ENCODE results near the gene CYP46A1. TPM values are rescaled to one million over a fixed set of nuclear protein-coding genes. Genes with fewer than 3 reads are reported as not detected.
A peak's percentile ranks its signal among the peaks of the same experiment; 100 is the strongest.

Gene CYP46A1
- total and polyA plus RNA-seq, 7 experiments from 2014 or later = 0.02 to 0.34 (median 0.23) TPM; not detected in 1

GRCh38 chr14:99729991-99730875, 46.1 kb downstream of the CYP46A1 start:
- ATAC-seq = peak; percentile 71
- no peaks in the 10 kb centered on the region for H3K27me3 ChIP-seq (ENCODE audit: control insufficient read depth in 2 of 2, insufficient read depth in 2 of 2, low read length in 2 of 2)
- no peaks in the 10 kb centered on the region for H3K4me1 ChIP-seq (ENCODE audit: control insufficient read depth in 2 of 2, insufficient read depth in 2 of 2, low read length in 2 of 2)
- H3K4me1 Mint-ChIP-seq = peaks cover 0 to 6% (median 0%) of the 10 kb centered on the region in 7 donors
- no peaks in the 10 kb centered on the region for H3K36me3 ChIP-seq (ENCODE audit: control insufficient read depth in 2 of 3, insufficient read depth in 3 of 3, low read length in 3 of 3)
- H3K4me3 ChIP-seq (ENCODE audit: low read length) = no peak overlapping the region
- H3K27me3 Mint-ChIP-seq = peaks cover 7 to 45% (median 20%) of the 10 kb centered on the region in 5 donors
- peaks cover 0 to under 1% (median 0%) of the 10 kb centered on the region in 11 donors for H3K9me3 Mint-ChIP-seq
- H3K36me3 Mint-ChIP-seq = peaks cover 0 to 3% (median 0%) of the 10 kb centered on the region in 5 donors
- ChIA-PET POLR2A (no interaction called here), CTCF (interaction anchor here (0.6 to 3.3 kb wide), 8 partner anchors 14 to 1934 kb away, joined by 3 to 10 read pairs (median 4); no protein-coding TSS in a partner anchor)
- H3K27ac ChIP-seq (ENCODE audit: low read depth, low read length) = no peak overlapping the region
- intact Hi-C loops (cut with micrococcal nuclease) = loop anchor here (1.0 to 5.0 kb wide), 4 partner anchors 46 to 647 kb away; partner anchors contain the start of genes CYP46A1 (in 1 of the 2), EML1 (in 1 of the 2) and WDR25 (in 1 of the 2)
- H3K4me3 Mint-ChIP-seq = peak overlapping the region in 8 of 10 donors; percentile 13 to 75 (median 50)
- H3K27ac Mint-ChIP-seq = no peak overlapping the region
- peak; percentile 26 to 85 (median 53) for DNase-seq
- no peaks in the 10 kb centered on the region for H3K9me3 ChIP-seq (ENCODE audit: control insufficient read depth in 2 of 3, low read length in 3 of 3)

GRCh38 chr14:99730876-99731546, 46.9 kb downstream of the CYP46A1 start:
- Histone ChIP-seq H3K36me3 (ENCODE audit: control insufficient read depth in 2 of 3, insufficient read depth in 3 of 3, low read length in 3 of 3) (no peaks in the 10 kb centered on the region), H3K9me3 (ENCODE audit: control insufficient read depth in 2 of 3, low read length in 3 of 3) (no peaks in the 10 kb centered on the region), H3K27me3 (ENCODE audit: control insufficient read depth in 2 of 2, insufficient read depth in 2 of 2, low read length in 2 of 2) (no peaks in the 10 kb centered on the region), H3K4me3 (ENCODE audit: low read length) (no peak overlapping the region), H3K4me1 (ENCODE audit: control insufficient read depth in 2 of 2, insufficient read depth in 2 of 2, low read length in 2 of 2) (no peaks in the 10 kb centered on the region), H3K27ac (ENCODE audit: low read depth, low read length) (no peak overlapping the region)
- no peak for DNase-seq
- no peak for ATAC-seq
- intact Hi-C loops (cut with micrococcal nuclease) = loop anchor here (1.0 to 5.0 kb wide), 4 partner anchors 47 to 646 kb away; partner anchors contain the start of genes CYP46A1 (in 1 of the 2), EML1 (in 1 of the 2) and WDR25 (in 1 of the 2)
- Mint-ChIP-seq H3K4me1 (peaks cover 0 to 6% (median 0%) of the 10 kb centered on the region in 7 donors), H3K27ac (no peak overlapping the region), H3K9me3 (peaks cover 0 to 2% (median 0%) of the 10 kb centered on the region in 11 donors), H3K27me3 (peaks cover 13 to 49% (median 24%) of the 10 kb centered on the region in 5 donors), H3K4me3 (peak overlapping the region in 7 of 10 donors; percentile 13 to 75 (median 50)), H3K36me3 (peaks cover 0 to 3% (median 0%) of the 10 kb centered on the region in 5 donors)
- ChIA-PET CTCF (interaction anchor here (0.5 to 3.3 kb wide), 4 partner anchors 65 to 168 kb away, joined by 3 to 10 read pairs (median 5); no protein-coding TSS in a partner anchor), POLR2A (no interaction called here)

GRCh38 chr14:99731547-99732435, 47.7 kb downstream of the CYP46A1 start:
- H3K27me3 ChIP-seq (ENCODE audit: control insufficient read depth in 2 of 2, insufficient read depth in 2 of 2, low read length in 2 of 2) = no peaks in the 10 kb centered on the region
- peaks cover 0 to 4% (median 0%) of the 10 kb centered on the region in 7 donors for H3K4me1 Mint-ChIP-seq
- H3K4me3 ChIP-seq (ENCODE audit: low read length) = no peak overlapping the region
- H3K9me3 Mint-ChIP-seq = peaks cover 0 to 3% (median 0%) of the 10 kb centered on the region in 11 donors
- H3K9me3 ChIP-seq (ENCODE audit: control insufficient read depth in 2 of 3, low read length in 3 of 3) = no peaks in the 10 kb centered on the region
- ATAC-seq (no peak), DNase-seq (peak in 1 of 9 donors; percentile 4)
- H3K27me3 Mint-ChIP-seq = peaks cover 15 to 52% (median 28%) of the 10 kb centered on the region in 5 donors
- H3K36me3 Mint-ChIP-seq = peaks cover 0 to 3% (median 0%) of the 10 kb centered on the region in 5 donors
- no peaks in the 10 kb centered on the region for H3K36me3 ChIP-seq (ENCODE audit: control insufficient read depth in 2 of 3, insufficient read depth in 3 of 3, low read length in 3 of 3)
- no peak overlapping the region for H3K4me3 Mint-ChIP-seq
- POLR2A ChIA-PET = no interaction called here
- H3K27ac ChIP-seq (ENCODE audit: low read depth, low read length) = no peak overlapping the region
- H3K4me1 ChIP-seq (ENCODE audit: control insufficient read depth in 2 of 2, insufficient read depth in 2 of 2, low read length in 2 of 2) = no peaks in the 10 kb centered on the region
- CTCF ChIA-PET = interaction anchor here (0.5 to 3.3 kb wide), 3 partner anchors 153 to 167 kb away, joined by 4 to 10 read pairs (median 6); no protein-coding TSS in a partner anchor
- intact Hi-C loops (cut with micrococcal nuclease) = loop anchor here in 1 of 2 donors (5.0 kb wide), 1 partner anchor 646 kb away; the partner anchor contains the start of gene WDR25
- H3K27ac Mint-ChIP-seq = no peak overlapping the region

- Mint-ChIP-seq H3K4me1 (peaks cover 0 to 2% (median 0%) of the 10 kb centered on the region in 7 donors), H3K27me3 (peaks cover 21 to 56% (median 34%) of the 10 kb centered on the region in 5 donors), H3K36me3 (peaks cover 0 to 3% (median 0%) of the 10 kb centered on the region in 5 donors), H3K27ac (no peak overlapping the region), H3K4me3 (no peak overlapping the region), H3K9me3 (peaks cover 0 to 3% (median 0%) of the 10 kb centered on the region in 11 donors)
- Histone ChIP-seq H3K9me3 (ENCODE audit: control insufficient read depth in 2 of 3, low read length in 3 of 3) (no peaks in the 10 kb centered on the region), H3K27me3 (ENCODE audit: control insufficient read depth in 2 of 2, insufficient read depth in 2 of 2, low read length in 2 of 2) (no peaks in the 10 kb centered on the region), H3K27ac (ENCODE audit: low read depth, low read length) (no peak overlapping the region), H3K4me1 (ENCODE audit: control insufficient read depth in 2 of 2, insufficient read depth in 2 of 2, low read length in 2 of 2) (no peaks in the 10 kb centered on the region), H3K4me3 (ENCODE audit: low read length) (no peak overlapping the region), H3K36me3 (ENCODE audit: control insufficient read depth in 2 of 3, insufficient read depth in 3 of 3, low read length in 3 of 3) (no peaks in the 10 kb centered on the region)
- ChIA-PET POLR2A (no interaction called here), CTCF (no interaction called here)
- peak in 1 of 9 donors; percentile 4 for DNase-seq
- ATAC-seq = no peak
- intact Hi-C loops (cut with micrococcal nuclease) = loop anchor here in 1 of 2 donors (5.0 kb wide), 1 partner anchor 645 kb away; the partner anchor contains the start of gene WDR25
Observed at GRCh38 chr14:99732436-99733210, 48.5 kb downstream of the CYP46A1 start.

- ChIA-PET POLR2A (no interaction called here), CTCF (no interaction called here)
- peak overlapping the region in 1 of 9 donors; percentile 11 for H3K27ac Mint-ChIP-seq
Observed at GRCh38 chr14:99733211-99733539, 49.1 kb downstream of the CYP46A1 start.

More at GRCh38 chr14:99733211-99733539, 49.1 kb downstream of the CYP46A1 start:
- H3K4me1 ChIP-seq (ENCODE audit: control insufficient read depth in 2 of 2, insufficient read depth in 2 of 2, low read length in 2 of 2) = no peaks in the 10 kb centered on the region
- Mint-ChIP-seq H3K36me3 (peaks cover 0 to 3% (median 0%) of the 10 kb centered on the region in 5 donors), H3K4me1 (peaks cover 0 to 2% (median 0%) of the 10 kb centered on the region in 7 donors), H3K9me3 (peaks cover 0 to 3% (median 0%) of the 10 kb centered on the region in 11 donors), H3K4me3 (peak overlapping the region in 1 of 10 donors; percentile 21), H3K27me3 (peaks cover 21 to 58% (median 34%) of the 10 kb centered on the region in 5 donors)
- no peaks in the 10 kb centered on the region for H3K27me3 ChIP-seq (ENCODE audit: control insufficient read depth in 2 of 2, insufficient read depth in 2 of 2, low read length in 2 of 2)
- ATAC-seq (no peak), DNase-seq (no peak)
- H3K9me3 ChIP-seq (ENCODE audit: control insufficient read depth in 2 of 3, low read length in 3 of 3) = no peaks in the 10 kb centered on the region
- H3K27ac ChIP-seq (ENCODE audit: low read depth, low read length) = no peak overlapping the region
- intact Hi-C loops (cut with micrococcal nuclease) = loop anchor here in 1 of 2 donors (5.0 kb wide), 1 partner anchor 644 kb away; the partner anchor contains the start of gene WDR25
- no peak overlapping the region for H3K4me3 ChIP-seq (ENCODE audit: low read length)
- no peaks in the 10 kb centered on the region for H3K36me3 ChIP-seq (ENCODE audit: control insufficient read depth in 2 of 3, insufficient read depth in 3 of 3, low read length in 3 of 3)

Data from naive thymus-derived CD4-positive, alpha-beta T cell (primary cell).